ENCODE measurements around the gene P2RX6. TPM values are rescaled to one million over a fixed set of nuclear protein-coding genes. Genes with fewer than 3 reads are reported as not detected.

P2RX6 gene
- polyA plus RNA-seq, 1 experiment: 2.0 TPM

DNA sequence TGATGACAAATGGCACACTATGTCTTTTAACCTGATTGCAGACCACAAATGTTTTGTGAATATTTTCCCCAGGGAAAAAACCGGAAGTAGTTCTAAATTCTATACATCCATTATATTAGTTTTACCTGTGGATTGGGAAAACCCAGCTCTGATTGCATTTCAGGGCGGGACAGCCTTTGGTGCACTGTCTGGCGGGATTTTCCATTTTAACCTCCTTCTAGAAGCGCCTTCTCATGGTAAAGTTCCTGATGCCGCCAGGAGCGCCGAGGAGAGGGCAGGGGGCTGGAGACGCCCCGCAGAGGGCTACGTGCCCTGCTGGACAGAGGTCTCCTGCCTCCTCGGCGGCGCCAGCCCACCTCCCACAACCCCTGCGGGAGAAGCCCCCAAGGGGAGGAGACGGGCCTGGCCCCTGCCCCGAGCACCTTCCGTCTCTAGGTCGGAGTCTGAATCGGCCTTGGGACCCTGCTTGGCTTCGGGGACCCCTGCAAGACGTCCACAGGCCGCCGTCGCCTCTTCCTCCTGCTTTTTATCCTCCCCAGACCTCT is 1.2 kb upstream of the P2RX6 start:
- ChIA-PET CTCF (interaction anchor here (1.4 kb wide), 1 partner anchor 128 kb away, joined by 4 read pairs; no protein-coding TSS in a partner anchor), POLR2A (no interaction called here)
- Histone ChIP-seq H3K27me3 (ENCODE audit: control insufficient read depth, insufficient read depth, low read length) (no peaks in the 10 kb centered on the region; the same call in 1 of the 2 replicates), H3K4me3 (ENCODE audit: low read depth, low read length) (peak overlapping the region; percentile 60), H3K36me3 (ENCODE audit: control insufficient read depth, insufficient read depth, low read length) (no peaks in the 10 kb centered on the region)
- no peak for DNase-seq (ENCODE audit: low read depth)
- TF ChIP-seq, protein P1, sequence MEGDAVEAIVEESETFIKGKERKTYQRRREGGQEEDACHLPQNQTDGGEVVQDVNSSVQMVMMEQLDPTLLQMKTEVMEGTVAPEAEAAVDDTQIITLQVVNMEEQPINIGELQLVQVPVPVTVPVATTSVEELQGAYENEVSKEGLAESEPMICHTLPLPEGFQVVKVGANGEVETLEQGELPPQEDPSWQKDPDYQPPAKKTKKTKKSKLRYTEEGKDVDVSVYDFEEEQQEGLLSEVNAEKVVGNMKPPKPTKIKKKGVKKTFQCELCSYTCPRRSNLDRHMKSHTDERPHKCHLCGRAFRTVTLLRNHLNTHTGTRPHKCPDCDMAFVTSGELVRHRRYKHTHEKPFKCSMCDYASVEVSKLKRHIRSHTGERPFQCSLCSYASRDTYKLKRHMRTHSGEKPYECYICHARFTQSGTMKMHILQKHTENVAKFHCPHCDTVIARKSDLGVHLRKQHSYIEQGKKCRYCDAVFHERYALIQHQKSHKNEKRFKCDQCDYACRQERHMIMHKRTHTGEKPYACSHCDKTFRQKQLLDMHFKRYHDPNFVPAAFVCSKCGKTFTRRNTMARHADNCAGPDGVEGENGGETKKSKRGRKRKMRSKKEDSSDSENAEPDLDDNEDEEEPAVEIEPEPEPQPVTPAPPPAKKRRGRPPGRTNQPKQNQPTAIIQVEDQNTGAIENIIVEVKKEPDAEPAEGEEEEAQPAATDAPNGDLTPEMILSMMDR (IDR thresholded peaks at IDR 0.05; ENCODE audit: insufficient read depth, low read depth, low read length): no peak

DNA sequence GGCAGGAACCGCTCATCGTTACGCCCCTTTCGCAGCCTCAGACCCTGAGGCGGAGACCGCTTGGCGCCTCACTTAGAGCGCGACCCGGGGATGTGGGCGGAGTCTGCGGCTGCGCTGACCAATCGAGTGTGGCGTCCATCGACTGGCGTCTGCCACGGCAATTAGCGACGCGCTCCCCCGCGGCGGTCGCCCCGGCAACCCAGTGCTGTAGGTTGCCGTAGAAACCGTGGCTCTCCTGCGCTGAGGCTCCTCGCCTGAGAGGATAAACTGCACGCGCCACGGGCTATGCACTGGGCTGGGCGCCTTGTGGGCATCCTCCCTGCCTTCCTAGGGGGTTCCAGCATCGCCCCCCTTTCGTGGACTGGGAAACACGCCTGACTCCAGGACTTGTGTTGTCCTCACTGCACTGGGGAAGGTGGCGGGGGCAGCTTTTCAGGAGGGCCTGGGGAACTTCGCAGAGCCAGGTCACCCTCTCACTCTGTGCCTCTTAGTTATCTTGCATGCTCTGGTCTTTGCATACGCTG is 701 bp upstream of the P2RX6 start:
- TF ChIP-seq, protein P1 (IDR thresholded peaks at IDR 0.05; ENCODE audit: insufficient read depth, low read depth, low read length): no peak
- peak overlapping the region; percentile 60 for H3K4me3 ChIP-seq (ENCODE audit: low read depth, low read length)
- H3K27me3 ChIP-seq (ENCODE audit: control insufficient read depth, insufficient read depth, low read length): no peaks in the 10 kb centered on the region; the same call in 1 of the 2 replicates
- ChIA-PET CTCF (interaction anchor here (1.1 to 1.4 kb wide), 2 partner anchors 12 to 129 kb away, joined by 4 read pairs; partner anchors contain the start of gene THAP7), POLR2A (no interaction called here)
- H3K36me3 ChIP-seq (ENCODE audit: control insufficient read depth, insufficient read depth, low read length): no peaks in the 10 kb centered on the region
- peak; percentile 63 for DNase-seq (ENCODE audit: low read depth)

DNA sequence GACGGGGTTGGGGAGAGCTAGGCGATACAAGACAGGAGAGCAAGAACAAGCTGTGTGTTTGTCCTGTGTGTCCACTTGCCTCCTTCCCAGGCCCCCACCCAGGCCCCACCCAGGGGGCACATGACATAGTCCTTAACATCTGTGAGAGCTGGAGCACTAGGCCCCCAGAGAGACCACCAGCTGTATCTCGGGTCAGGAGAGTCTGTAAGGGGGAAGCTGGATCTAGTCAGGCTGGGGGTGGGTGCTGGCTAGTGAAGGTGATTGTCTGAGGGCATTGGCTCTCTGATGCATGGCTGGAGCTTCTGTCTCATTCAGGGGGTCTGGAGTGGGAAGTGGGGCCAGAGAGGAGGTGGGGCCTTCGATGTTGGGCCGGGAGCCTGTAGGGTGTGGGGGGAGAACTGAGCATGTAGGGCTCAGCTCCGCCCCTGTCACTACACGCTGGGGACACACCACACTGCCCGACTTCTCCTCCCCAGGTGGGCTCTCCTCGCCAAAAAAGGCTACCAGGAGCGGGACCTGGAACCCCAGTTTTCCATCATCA is 571 bp downstream of the P2RX6 start:
- H3K36me3 ChIP-seq (ENCODE audit: control insufficient read depth, insufficient read depth, low read length): no peaks in the 10 kb centered on the region
- POLR2A ChIA-PET: no interaction called here
- DNase-seq (ENCODE audit: low read depth): no peak
- CTCF ChIA-PET: interaction anchor here (0.7 to 1.6 kb wide), 3 partner anchors 13 to 54 kb away, joined by 3 to 4 read pairs (median 3); partner anchors contain the start of gene THAP7
- H3K27me3 ChIP-seq (ENCODE audit: control insufficient read depth, insufficient read depth, low read length): no peaks in the 10 kb centered on the region; the same call in 1 of the 2 replicates
- H3K4me3 ChIP-seq (ENCODE audit: low read depth, low read length): no peak overlapping the region; the same call in 1 of the 2 replicates
- TF ChIP-seq, protein P1 (IDR thresholded peaks at IDR 0.05; ENCODE audit: insufficient read depth, low read depth, low read length): no peak

DNA sequence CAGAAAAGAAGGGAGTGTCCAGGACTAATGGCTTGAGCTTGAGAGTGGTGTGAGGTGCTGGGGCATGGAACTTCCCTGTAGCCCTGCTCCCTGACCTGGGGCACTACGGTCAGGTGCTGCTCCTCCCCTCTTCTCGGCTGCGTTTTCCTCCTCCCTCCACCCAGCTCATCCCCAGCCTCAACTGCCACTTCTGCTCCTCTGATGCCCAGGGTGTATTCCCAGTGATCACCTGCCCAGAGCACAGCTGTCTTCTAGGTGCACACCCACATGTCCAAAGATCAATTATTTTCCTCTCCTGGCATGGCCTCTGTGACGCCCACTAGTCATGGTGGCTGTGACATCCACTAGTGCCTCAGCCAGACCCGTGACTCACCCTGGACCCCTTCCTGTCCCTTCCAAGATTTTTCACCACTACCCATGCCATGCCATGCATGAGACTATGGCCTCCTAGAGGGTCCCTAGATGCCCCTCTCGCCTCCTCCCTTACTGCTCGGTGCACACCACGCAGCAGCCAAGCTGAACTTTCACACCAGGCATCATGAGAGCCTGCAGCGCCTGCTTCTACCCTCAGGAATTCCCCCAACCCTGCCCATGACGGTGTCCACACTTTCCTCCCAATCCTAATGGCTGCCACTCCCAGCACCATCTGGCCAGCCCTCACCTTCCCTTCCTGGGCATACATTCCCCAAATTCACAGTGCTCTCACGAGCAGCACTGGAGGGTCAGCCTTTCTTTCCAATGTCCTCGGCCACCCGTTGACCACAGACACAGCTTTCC is 1.9 kb downstream of the P2RX6 start:
- DNase-seq (ENCODE audit: low read depth): no peak
- no peak overlapping the region for H3K4me3 ChIP-seq (ENCODE audit: low read depth, low read length)
- no peaks in the 10 kb centered on the region; the same call in 1 of the 2 replicates for H3K27me3 ChIP-seq (ENCODE audit: control insufficient read depth, insufficient read depth, low read length)
- no peaks in the 10 kb centered on the region for H3K36me3 ChIP-seq (ENCODE audit: control insufficient read depth, insufficient read depth, low read length)
- CTCF ChIA-PET: no interaction called here
- TF ChIP-seq, protein P1 (IDR thresholded peaks at IDR 0.05; ENCODE audit: insufficient read depth, low read depth, low read length): no peak
- POLR2A ChIA-PET: no interaction called here

DNA sequence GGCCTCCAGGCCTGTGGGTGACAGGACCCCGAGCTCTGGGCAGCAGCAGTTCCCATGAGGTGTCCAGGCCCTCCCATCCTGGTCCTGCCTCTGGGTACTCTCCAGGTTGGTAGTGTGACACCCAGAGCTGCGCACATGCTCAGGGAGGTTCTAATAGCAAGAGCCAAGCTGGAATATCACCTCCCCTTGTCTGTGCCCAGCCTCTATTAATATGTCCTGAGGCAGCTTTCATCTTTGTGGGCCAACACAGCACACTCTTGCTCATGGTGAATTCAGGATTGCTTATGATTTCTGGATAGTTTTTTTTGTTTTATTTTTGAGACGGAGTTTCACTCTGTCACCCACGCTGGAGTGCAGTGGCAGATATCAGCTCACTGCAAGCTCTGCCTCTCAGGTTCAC is 3.3 kb downstream of the P2RX6 start:
- ChIA-PET CTCF (no interaction called here), POLR2A (no interaction called here)
- Histone ChIP-seq H3K36me3 (ENCODE audit: control insufficient read depth, insufficient read depth, low read length) (no peaks in the 10 kb centered on the region), H3K27me3 (ENCODE audit: control insufficient read depth, insufficient read depth, low read length) (no peaks in the 10 kb centered on the region; the same call in 1 of the 2 replicates), H3K4me3 (ENCODE audit: low read depth, low read length) (no peak overlapping the region)
- no peak for DNase-seq (ENCODE audit: low read depth)
- TF ChIP-seq, protein P1 (IDR thresholded peaks at IDR 0.05; ENCODE audit: insufficient read depth, low read depth, low read length): no peak
